Fibroblast of the aortic adventitia (primary cell): ENCODE results near the gene RABAC1. TPM values are rescaled to one million over a fixed set of nuclear protein-coding genes. Genes with fewer than 3 reads are reported as not detected.

Experiments used
- DNase-seq: peaks from one replicate; pipeline ENCODE4 v3.0.0-alpha.2; 2010; ENCODE audit warnings: low read depth
- H3K4me3 ChIP-seq: 2 replicates; pipeline ENCODE4 v1.5.1; 2011; ENCODE audit warnings: low read depth, mild to moderate bottlenecking, control low read depth, low read length, moderate library complexity
- total RNA-seq: library from RNA; depleted of rRNA; stranded (reverse); fragments of >200 nt; gene quantifications from 2 replicates; pipeline ENCODE4 v1.2.3, GENCODE V29; 2012; ENCODE audit warnings: low replicate concordance
- TF ChIP-seq, protein P1 (sequence below): IDR thresholded peaks from 2 replicates; pipeline ENCODE4 v1.5.1; 2011; ENCODE audit warnings: mild to moderate bottlenecking, low read length, control low read depth, inconsistent platforms; ENCODE audit not compliant: insufficient read depth

RABAC1 gene
- total RNA-seq, 1 donor, result 122 TPM

GRCh38 chr19:41969772-41970458 is 10.8 kb upstream of the RABAC1 start:
- no peak overlapping the region for H3K4me3 ChIP-seq
- DNase-seq, result no peak
- TF ChIP-seq, protein P1, sequence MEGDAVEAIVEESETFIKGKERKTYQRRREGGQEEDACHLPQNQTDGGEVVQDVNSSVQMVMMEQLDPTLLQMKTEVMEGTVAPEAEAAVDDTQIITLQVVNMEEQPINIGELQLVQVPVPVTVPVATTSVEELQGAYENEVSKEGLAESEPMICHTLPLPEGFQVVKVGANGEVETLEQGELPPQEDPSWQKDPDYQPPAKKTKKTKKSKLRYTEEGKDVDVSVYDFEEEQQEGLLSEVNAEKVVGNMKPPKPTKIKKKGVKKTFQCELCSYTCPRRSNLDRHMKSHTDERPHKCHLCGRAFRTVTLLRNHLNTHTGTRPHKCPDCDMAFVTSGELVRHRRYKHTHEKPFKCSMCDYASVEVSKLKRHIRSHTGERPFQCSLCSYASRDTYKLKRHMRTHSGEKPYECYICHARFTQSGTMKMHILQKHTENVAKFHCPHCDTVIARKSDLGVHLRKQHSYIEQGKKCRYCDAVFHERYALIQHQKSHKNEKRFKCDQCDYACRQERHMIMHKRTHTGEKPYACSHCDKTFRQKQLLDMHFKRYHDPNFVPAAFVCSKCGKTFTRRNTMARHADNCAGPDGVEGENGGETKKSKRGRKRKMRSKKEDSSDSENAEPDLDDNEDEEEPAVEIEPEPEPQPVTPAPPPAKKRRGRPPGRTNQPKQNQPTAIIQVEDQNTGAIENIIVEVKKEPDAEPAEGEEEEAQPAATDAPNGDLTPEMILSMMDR, result no peak

DNA sequence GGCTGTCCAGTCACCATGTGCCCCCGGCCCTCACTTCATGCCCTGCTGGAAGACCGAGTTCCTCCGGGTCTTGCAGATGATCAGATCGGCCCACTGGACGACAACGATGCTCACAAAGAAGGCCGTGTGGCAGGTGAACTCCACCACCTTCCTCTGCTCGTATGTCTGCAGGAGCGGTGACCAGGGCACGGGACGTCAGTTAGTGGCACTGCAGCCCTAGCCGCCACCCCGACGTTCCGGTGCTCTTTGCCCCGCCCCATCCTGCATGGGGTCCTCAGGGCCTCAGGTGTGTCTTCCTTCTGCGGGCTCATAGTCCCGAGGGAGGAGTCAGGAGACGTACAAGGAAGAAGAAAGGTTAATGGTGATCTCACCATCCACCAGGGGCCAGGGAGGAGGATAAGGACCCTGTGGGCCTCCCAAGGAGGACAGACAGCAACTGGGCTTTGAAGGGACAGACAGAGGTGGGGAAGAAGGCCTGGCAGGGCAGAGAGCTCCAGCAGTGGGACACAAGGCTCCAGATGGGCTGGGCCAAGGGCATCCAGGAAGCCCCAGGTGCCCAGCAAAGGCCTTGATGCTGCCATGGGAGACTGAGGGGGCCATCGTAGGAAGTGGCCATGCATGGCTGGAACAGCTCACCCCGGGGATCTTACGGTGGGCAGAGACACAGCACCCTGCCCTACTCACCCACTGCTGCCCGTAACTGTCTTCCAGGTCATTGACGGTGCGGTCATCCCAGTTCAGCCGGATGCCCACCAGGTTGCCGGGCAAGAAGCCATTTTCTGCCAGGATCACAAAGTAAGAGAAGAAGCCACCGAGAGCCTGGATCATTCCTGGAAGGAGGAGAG is 9.9 kb upstream of the RABAC1 start:
- TF ChIP-seq, protein P1, result no peak
- H3K4me3 ChIP-seq, result no peak overlapping the region
- no peak for DNase-seq

DNA sequence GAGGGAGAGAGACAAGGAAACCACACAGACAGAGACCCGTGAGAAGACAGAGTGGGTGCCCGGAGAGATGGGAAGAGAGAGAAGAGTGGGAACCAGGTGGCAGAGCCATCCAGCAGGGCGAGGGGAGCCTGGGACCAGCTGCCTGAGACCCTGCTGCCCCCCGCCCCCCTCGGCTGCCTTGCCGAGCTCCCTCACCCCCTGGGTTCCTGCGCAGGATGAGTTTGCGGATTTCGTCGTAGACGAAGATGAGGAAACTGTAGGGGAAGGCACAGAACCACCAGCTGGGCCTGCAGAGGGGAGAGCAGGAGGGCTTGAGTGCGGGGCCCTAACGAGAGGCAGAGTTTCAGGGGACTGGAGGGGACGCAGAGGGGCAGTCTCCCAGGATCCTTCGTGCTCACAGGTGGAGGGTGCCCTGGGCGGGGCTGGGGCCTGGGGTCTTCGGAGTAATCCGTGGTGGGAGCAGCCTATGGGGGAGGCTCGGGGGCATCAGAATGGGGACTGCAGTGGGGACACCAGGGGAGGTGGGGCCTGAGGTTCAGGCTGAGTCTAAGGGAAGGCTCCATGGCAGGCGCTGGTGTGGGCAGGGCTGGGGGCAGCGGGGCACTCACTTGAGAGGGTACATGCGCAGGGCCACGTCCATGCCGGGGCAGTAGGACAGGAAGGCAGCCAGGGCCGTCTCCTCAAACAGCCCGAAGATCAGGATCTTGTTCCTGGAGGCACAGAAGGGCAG is 8.1 kb upstream of the RABAC1 start:
- DNase-seq, result no peak
- TF ChIP-seq, protein P1, result no peak

DNA sequence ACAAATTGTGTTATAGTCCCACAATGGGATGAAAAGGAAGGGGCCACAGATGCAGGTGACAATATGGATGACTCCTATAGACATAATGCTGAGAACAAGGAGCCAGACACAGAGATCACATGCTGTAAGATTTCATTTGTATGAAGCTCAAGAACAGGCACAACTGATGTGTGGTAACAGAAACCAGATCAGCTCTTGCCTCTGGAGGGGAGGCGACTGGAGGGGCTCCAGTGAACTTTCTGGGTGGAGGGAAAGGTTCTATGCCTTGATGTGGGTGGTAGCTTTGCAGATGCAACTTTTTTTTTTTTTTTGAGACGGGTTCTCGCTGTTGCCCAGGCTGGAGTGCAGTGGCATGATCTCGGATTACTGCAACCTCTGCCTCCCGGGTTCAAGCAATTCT is 6.0 kb upstream of the RABAC1 start:
- H3K4me3 ChIP-seq, result no peak overlapping the region
- TF ChIP-seq, protein P1, result no peak
- DNase-seq, result no peak

More for the DNA sequence above, 8.1 kb upstream of the RABAC1 start:
- H3K4me3 ChIP-seq, result no peak overlapping the region

GRCh38 chr19:41960973-41961372 is 1.9 kb upstream of the RABAC1 start:
- no peak for DNase-seq
- no peak overlapping the region for H3K4me3 ChIP-seq
- TF ChIP-seq, protein P1, result no peak

DNA sequence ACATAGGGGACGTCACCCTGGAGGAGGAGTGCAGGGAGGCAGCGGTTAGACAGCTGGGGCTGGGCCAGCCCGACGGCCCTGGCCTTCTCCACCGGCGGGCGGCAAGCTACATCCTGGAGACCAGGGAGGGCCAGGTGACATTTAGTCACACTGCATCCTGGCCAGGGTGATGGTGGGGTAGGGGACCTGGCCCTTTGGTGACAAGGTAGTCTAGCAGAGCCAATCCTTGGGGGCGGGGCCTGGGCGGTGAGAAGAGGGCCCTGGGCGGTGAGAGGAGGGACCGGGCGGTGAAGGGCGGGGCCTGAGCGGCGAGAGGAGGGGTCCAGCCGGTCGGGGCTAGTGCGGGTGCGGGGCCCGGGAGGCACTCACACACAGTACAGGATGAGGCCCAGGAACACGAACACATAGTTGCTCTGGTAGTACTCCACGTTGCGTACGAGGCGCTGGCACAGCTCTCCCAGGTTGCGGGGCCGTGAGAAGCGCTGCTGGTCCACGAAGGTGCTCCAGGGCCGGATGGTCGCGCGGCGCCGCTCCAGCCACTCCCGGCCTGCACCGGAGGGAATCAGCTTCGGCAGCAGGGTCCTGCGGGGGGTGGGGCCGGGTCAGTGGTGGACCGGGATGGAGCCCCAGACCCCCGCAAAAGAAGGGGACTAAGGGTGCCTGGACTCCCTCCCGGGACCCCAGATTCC is 610 bp downstream of the RABAC1 start:
- DNase-seq, result peak; percentile 53

More for the DNA sequence above, 610 bp downstream of the RABAC1 start:
- peak overlapping the region; percentile 94 for H3K4me3 ChIP-seq
- TF ChIP-seq, protein P1, result no peak
